GM19452 (cell line): ENCODE measurements around the gene SFPQ.
"Not testable (repeated sequence)": the region's sequence is repeated elsewhere in the genome, so short reads cannot be mapped to it uniquely, and the experiment has no call there.

Experiments used
- ATAC-seq: cut with Tn5 transposase; IDR thresholded peaks from one replicate; pipeline ENCODE4 v1.9.1; 2021; ENCODE audit not compliant: unreplicated experiment

Gene SFPQ

DNA sequence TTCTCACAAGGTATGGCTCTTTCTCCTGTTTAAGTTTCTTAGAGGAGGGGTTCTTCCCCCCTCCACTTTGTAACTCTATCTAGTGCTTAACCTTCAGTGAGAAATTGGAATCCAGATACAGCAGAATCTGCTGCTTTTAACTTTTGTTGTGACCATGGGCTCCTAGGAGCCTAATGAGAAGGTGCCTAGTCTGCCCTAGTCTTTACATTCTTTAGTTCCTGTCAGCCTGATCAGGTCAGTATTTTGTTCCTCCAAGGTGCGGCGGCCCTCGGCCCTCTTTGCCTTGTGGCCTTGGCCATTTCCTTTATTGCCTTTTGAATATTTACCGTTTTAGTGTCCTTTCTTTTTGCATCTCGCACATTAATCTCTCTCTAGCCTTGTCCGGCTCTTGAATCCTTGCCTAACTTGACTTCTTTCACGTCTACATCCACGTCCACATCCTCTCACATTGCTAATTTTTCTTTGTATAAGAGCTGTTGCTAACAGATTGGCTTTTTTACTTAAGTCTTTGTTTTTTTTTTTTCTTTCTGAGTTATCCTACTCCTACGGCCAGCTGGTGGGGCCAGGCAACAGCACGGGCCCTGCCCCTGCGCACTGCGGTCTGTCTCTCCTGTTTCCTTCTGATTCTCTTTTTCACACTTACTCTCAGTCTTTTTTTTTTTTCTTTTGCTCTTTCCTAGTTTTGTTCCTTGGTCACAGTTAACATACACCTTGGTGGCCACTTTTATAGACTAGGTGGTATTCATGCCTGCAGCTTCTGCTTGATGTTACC lies 49.0 kb downstream of the SFPQ start:
- ATAC-seq: no peak

DNA sequence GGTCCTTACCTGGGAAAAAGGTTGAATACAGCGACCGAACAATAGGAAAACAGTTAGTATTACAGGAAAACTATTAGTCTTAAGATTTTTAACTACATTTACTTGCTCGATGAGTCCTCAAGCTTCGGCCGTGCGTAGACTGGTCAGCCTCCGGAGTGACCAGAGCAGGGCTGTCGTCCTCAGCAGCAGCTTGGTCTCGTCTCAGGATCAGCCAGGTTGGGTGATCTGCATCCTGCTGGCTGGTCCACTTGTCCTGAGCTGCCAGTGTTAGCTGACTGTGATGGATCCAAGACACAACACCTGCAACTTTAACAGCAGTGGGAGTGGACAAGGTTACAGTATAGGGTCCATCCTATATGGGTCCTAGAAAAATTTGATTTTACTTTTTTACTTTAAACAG lies 50.2 kb downstream of the SFPQ start:
- not testable (repeated sequence) for ATAC-seq

DNA sequence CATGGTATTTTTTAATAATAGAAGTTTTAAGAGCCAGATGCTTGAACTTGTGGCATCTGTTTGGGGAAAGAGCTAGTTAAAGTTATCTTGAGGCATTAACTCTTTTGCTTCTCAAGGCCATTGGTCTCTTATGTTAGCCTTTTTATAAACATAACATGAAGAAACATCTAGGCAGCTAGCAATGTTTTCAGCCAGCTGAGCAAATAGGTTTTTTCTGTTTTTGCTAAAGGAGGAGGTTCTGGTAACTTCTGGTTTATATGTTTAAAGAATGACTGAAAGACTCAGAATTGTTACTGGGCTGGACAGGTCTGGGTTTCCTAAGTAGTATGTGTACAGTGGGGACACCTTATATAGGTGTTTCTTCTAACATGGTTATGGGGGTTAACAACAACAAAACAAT lies 50.7 kb downstream of the SFPQ start:
- ATAC-seq: not testable (repeated sequence)

GRCh38 chr1:35137590-35137989 lies 55.4 kb downstream of the SFPQ start:
- ATAC-seq: not testable (repeated sequence)

DNA sequence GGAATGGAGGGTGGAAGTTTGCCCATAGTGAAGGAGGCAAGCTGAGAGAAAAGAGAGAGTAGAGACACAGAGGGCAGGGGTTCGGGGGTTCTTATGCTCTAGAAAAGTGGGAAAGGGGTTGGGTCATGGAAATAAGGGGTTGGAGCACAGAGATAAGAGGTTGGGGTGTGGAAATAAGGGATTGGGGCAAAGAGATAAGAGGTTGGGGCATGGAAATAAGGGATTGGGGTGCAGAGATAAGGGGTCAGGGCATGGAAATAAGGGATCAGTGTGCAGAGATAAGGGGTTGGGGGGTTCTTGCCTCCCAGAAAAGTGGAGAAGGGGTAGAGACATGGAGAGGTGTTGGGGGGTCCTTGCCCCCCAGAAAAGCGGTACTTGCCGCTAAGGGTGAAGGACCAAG lies 56.2 kb downstream of the SFPQ start:
- ATAC-seq: no peak
